Measurements from ENCODE around the gene MICB. TPM values are rescaled to one million over a fixed set of nuclear protein-coding genes. Genes with fewer than 3 reads are reported as not detected.

Gene MICB
- total and polyA plus RNA-seq, 2 donors = 4.2 to 9.5 TPM

GRCh38 chr6:31530659-31531058, 32.7 kb downstream of the MICB start:
- H3K27me3 ChIP-seq (ENCODE audit: control insufficient read depth in 2 of 2, insufficient read depth in 1 of 2, low read length in 1 of 2) = no peaks in the 10 kb centered on the region
- WGBS = 74% methylated on average over 6 of the region's 6 CpGs
- no peak for DNase-seq (ENCODE audit: low read depth in 6 of 9, low spot score in 9 of 9)
- H3K4me3 ChIP-seq (ENCODE audit: low read length in 2 of 2) = no peak overlapping the region
- no peaks in the 10 kb centered on the region for H3K9me3 ChIP-seq (ENCODE audit: control insufficient read depth in 2 of 2, insufficient read depth in 1 of 2, low read length in 1 of 2)
- peaks cover 64 to 70% of the 10 kb centered on the region in 2 donors for H3K36me3 ChIP-seq (ENCODE audit: control insufficient read depth in 2 of 2, insufficient read depth in 2 of 2, low read length in 1 of 2)
- no peaks in the 10 kb centered on the region for H3K4me1 ChIP-seq (ENCODE audit: control insufficient read depth in 2 of 2, insufficient read depth in 2 of 2, low read length in 2 of 2)
- no peak overlapping the region for H3K27ac ChIP-seq (ENCODE audit: low read depth in 1 of 2, low read length in 1 of 2)

GRCh38 chr6:31531162-31531561, 33.2 kb downstream of the MICB start:
- Histone ChIP-seq H3K4me3 (ENCODE audit: low read length in 2 of 2) (no peak overlapping the region), H3K27ac (ENCODE audit: low read depth in 1 of 2, low read length in 1 of 2) (no peak overlapping the region), H3K9me3 (ENCODE audit: control insufficient read depth in 2 of 2, insufficient read depth in 1 of 2, low read length in 1 of 2) (no peaks in the 10 kb centered on the region), H3K36me3 (ENCODE audit: control insufficient read depth in 2 of 2, insufficient read depth in 2 of 2, low read length in 1 of 2) (peaks cover 69 to 75% of the 10 kb centered on the region in 2 donors), H3K4me1 (ENCODE audit: control insufficient read depth in 2 of 2, insufficient read depth in 2 of 2, low read length in 2 of 2) (no peaks in the 10 kb centered on the region), H3K27me3 (ENCODE audit: control insufficient read depth in 2 of 2, insufficient read depth in 1 of 2, low read length in 1 of 2) (no peaks in the 10 kb centered on the region)
- no peak for DNase-seq (ENCODE audit: low read depth in 6 of 9, low spot score in 9 of 9)
- 97% methylated on average over 7 of the region's 7 CpGs for WGBS

GRCh38 chr6:31531771-31532643, 34.1 kb downstream of the MICB start:
- 84% methylated on average over 9 of the region's 9 CpGs for WGBS
- no peaks in the 10 kb centered on the region for H3K4me1 ChIP-seq (ENCODE audit: control insufficient read depth in 2 of 2, insufficient read depth in 2 of 2, low read length in 2 of 2)
- H3K4me3 ChIP-seq (ENCODE audit: low read length in 2 of 2) = no peak overlapping the region
- no peak overlapping the region for H3K27ac ChIP-seq (ENCODE audit: low read depth in 1 of 2, low read length in 1 of 2)
- peaks cover 76 to 83% of the 10 kb centered on the region in 2 donors for H3K36me3 ChIP-seq (ENCODE audit: control insufficient read depth in 2 of 2, insufficient read depth in 2 of 2, low read length in 1 of 2)
- DNase-seq (ENCODE audit: low read depth in 6 of 9, low spot score in 9 of 9) = no peak
- H3K27me3 ChIP-seq (ENCODE audit: control insufficient read depth in 2 of 2, insufficient read depth in 1 of 2, low read length in 1 of 2) = no peaks in the 10 kb centered on the region
- no peaks in the 10 kb centered on the region for H3K9me3 ChIP-seq (ENCODE audit: control insufficient read depth in 2 of 2, insufficient read depth in 1 of 2, low read length in 1 of 2)

- 96% methylated on average over 9 of the region's 9 CpGs for WGBS
- Histone ChIP-seq H3K27ac (ENCODE audit: low read depth in 1 of 2, low read length in 1 of 2) (no peak overlapping the region), H3K4me1 (ENCODE audit: control insufficient read depth in 2 of 2, insufficient read depth in 2 of 2, low read length in 2 of 2) (no peaks in the 10 kb centered on the region), H3K36me3 (ENCODE audit: control insufficient read depth in 2 of 2, insufficient read depth in 2 of 2, low read length in 1 of 2) (peaks cover 76 to 92% of the 10 kb centered on the region in 2 donors), H3K9me3 (ENCODE audit: control insufficient read depth in 2 of 2, insufficient read depth in 1 of 2, low read length in 1 of 2) (no peaks in the 10 kb centered on the region), H3K4me3 (ENCODE audit: low read length in 2 of 2) (no peak overlapping the region), H3K27me3 (ENCODE audit: control insufficient read depth in 2 of 2, insufficient read depth in 1 of 2, low read length in 1 of 2) (no peaks in the 10 kb centered on the region)
- DNase-seq (ENCODE audit: low read depth in 6 of 9, low spot score in 9 of 9) = no peak
These were observed 34.9 kb downstream of the MICB start for GRCh38 chr6:31532644-31533454.

- Histone ChIP-seq H3K36me3 (ENCODE audit: control insufficient read depth in 2 of 2, insufficient read depth in 2 of 2, low read length in 1 of 2) (peaks cover 82 to 96% of the 10 kb centered on the region in 2 donors), H3K27ac (ENCODE audit: low read depth in 1 of 2, low read length in 1 of 2) (no peak overlapping the region), H3K4me3 (ENCODE audit: low read length in 2 of 2) (no peak overlapping the region), H3K4me1 (ENCODE audit: control insufficient read depth in 2 of 2, insufficient read depth in 2 of 2, low read length in 2 of 2) (peaks cover 0 to 2% of the 10 kb centered on the region in 2 donors), H3K27me3 (ENCODE audit: control insufficient read depth in 2 of 2, insufficient read depth in 1 of 2, low read length in 1 of 2) (no peaks in the 10 kb centered on the region), H3K9me3 (ENCODE audit: control insufficient read depth in 2 of 2, insufficient read depth in 1 of 2, low read length in 1 of 2) (no peaks in the 10 kb centered on the region)
- DNase-seq (ENCODE audit: low read depth in 6 of 9, low spot score in 9 of 9) = no peak
- 96% methylated on average over 1 of the region's 1 CpG for WGBS
These were observed 35.5 kb downstream of the MICB start for GRCh38 chr6:31533455-31533841.

GRCh38 chr6:31534011-31534410, 36.1 kb downstream of the MICB start:
- H3K27me3 ChIP-seq (ENCODE audit: control insufficient read depth in 2 of 2, insufficient read depth in 1 of 2, low read length in 1 of 2) = no peaks in the 10 kb centered on the region
- no peak overlapping the region for H3K27ac ChIP-seq (ENCODE audit: low read depth in 1 of 2, low read length in 1 of 2)
- H3K4me3 ChIP-seq (ENCODE audit: low read length in 2 of 2) = no peak overlapping the region
- DNase-seq (ENCODE audit: low read depth in 6 of 9, low spot score in 9 of 9) = no peak
- no peaks in the 10 kb centered on the region for H3K9me3 ChIP-seq (ENCODE audit: control insufficient read depth in 2 of 2, insufficient read depth in 1 of 2, low read length in 1 of 2)
- 96% methylated on average over 6 of the region's 6 CpGs for WGBS
- H3K36me3 ChIP-seq (ENCODE audit: control insufficient read depth in 2 of 2, insufficient read depth in 2 of 2, low read length in 1 of 2) = peaks cover 87 to 98% of the 10 kb centered on the region in 2 donors
- peaks cover 5 to 6% of the 10 kb centered on the region in 2 donors for H3K4me1 ChIP-seq (ENCODE audit: control insufficient read depth in 2 of 2, insufficient read depth in 2 of 2, low read length in 2 of 2)

- 94% methylated on average over 24 of the region's 24 CpGs for WGBS
- Histone ChIP-seq H3K27ac (ENCODE audit: low read depth in 1 of 2, low read length in 1 of 2) (no peak overlapping the region), H3K4me3 (ENCODE audit: low read length in 2 of 2) (no peak overlapping the region), H3K27me3 (ENCODE audit: control insufficient read depth in 2 of 2, insufficient read depth in 1 of 2, low read length in 1 of 2) (no peaks in the 10 kb centered on the region), H3K36me3 (ENCODE audit: control insufficient read depth in 2 of 2, insufficient read depth in 2 of 2, low read length in 1 of 2) (peaks cover 89 to 99% of the 10 kb centered on the region in 2 donors), H3K9me3 (ENCODE audit: control insufficient read depth in 2 of 2, insufficient read depth in 1 of 2, low read length in 1 of 2) (no peaks in the 10 kb centered on the region), H3K4me1 (ENCODE audit: control insufficient read depth in 2 of 2, insufficient read depth in 2 of 2, low read length in 2 of 2) (peaks cover 10 to 11% of the 10 kb centered on the region in 2 donors)
- DNase-seq (ENCODE audit: low read depth in 6 of 9, low spot score in 9 of 9) = no peak
These were observed 36.6 kb downstream of the MICB start for GRCh38 chr6:31534521-31535040.

GRCh38 chr6:31535538-31536324, 37.8 kb downstream of the MICB start:
- Histone ChIP-seq H3K4me3 (ENCODE audit: low read length in 2 of 2) (no peak overlapping the region), H3K4me1 (ENCODE audit: control insufficient read depth in 2 of 2, insufficient read depth in 2 of 2, low read length in 2 of 2) (peaks cover 20 to 23% of the 10 kb centered on the region in 2 donors), H3K27me3 (ENCODE audit: control insufficient read depth in 2 of 2, insufficient read depth in 1 of 2, low read length in 1 of 2) (no peaks in the 10 kb centered on the region), H3K27ac (ENCODE audit: low read depth in 1 of 2, low read length in 1 of 2) (no peak overlapping the region), H3K36me3 (ENCODE audit: control insufficient read depth in 2 of 2, insufficient read depth in 2 of 2, low read length in 1 of 2) (peaks cover 85 to 100% of the 10 kb centered on the region in 2 donors), H3K9me3 (ENCODE audit: control insufficient read depth in 2 of 2, insufficient read depth in 1 of 2, low read length in 1 of 2) (no peaks in the 10 kb centered on the region)
- DNase-seq (ENCODE audit: low read depth in 6 of 9, low spot score in 9 of 9) = no peak
- 48% methylated on average over 2 of the region's 2 CpGs for WGBS

Data from thymus (tissue), 11 donors.